MM.1S (cell line): ENCODE data around the gene LHPP.

Source experiments
- DNase-seq: peaks from one replicate; pipeline ENCODE4 v3.0.0-alpha.2; 2015
- H2AFZ ChIP-seq: fragments of 300-600 bp; sonication (generic); 2 replicates; pipeline ENCODE4 v1.6.0; 2016; ENCODE audit warnings: antibody characterized with exemption, low read length
- H3F3A ChIP-seq: fragments of 300-600 bp; sonication (generic); 2 replicates; pipeline ENCODE4 v1.6.1; 2016; ENCODE audit warnings: mild to moderate bottlenecking, antibody characterized with exemption, low read length, moderate library complexity, mixed read lengths; ENCODE audit not compliant: insufficient read depth
- H3K27ac ChIP-seq: fragments of 300-600 bp; sonication (generic); 2 replicates; pipeline ENCODE4 v1.5.1; 2016; ENCODE audit warnings: mild to moderate bottlenecking, low read length
- H3K27me3 ChIP-seq: fragments of 300-600 bp; sonication (generic); replicated peaks from 2 replicates; pipeline ENCODE4 v1.6.0; 2016; ENCODE audit warnings: low read length; ENCODE audit not compliant: insufficient read depth
- H3K36me3 ChIP-seq: fragments of 300-600 bp; sonication (generic); replicated peaks from 2 replicates; pipeline ENCODE4 v1.6.1; 2016; ENCODE audit warnings: mild to moderate bottlenecking, low read length, mixed read lengths; ENCODE audit not compliant: insufficient read depth
- H3K4me1 ChIP-seq: fragments of 300-600 bp; sonication (generic); 2 replicates; pipeline ENCODE4 v1.6.1; 2016; ENCODE audit warnings: low read length, mixed read lengths
- H3K4me2 ChIP-seq: fragments of 300-600 bp; sonication (generic); 2 replicates; pipeline ENCODE4 v1.6.0; 2016; ENCODE audit warnings: low read depth, low read length
- H3K4me3 ChIP-seq: fragments of 300-600 bp; sonication (generic); 2 replicates; pipeline ENCODE4 v1.5.1; 2016; ENCODE audit warnings: low read length, mixed read lengths
- H3K79me2 ChIP-seq: fragments of 300-600 bp; sonication (generic); 2 replicates; pipeline ENCODE4 v1.6.1; 2016; ENCODE audit warnings: mixed run types, low read length, mixed read lengths
- H3K9ac ChIP-seq: fragments of 300-600 bp; sonication (generic); 2 replicates; pipeline ENCODE4 v1.6.1; 2016; ENCODE audit warnings: low read length, mixed read lengths
- H3K9me2 ChIP-seq: fragments of 300-600 bp; sonication (generic); replicated peaks from 2 replicates; pipeline ENCODE4 v1.6.1; 2016; ENCODE audit warnings: mild to moderate bottlenecking, low read length, mixed read lengths; ENCODE audit not compliant: insufficient read depth
- H3K9me3 ChIP-seq: fragments of 300-600 bp; sonication (generic); replicated peaks from 2 replicates; pipeline ENCODE4 v1.6.1; 2016; ENCODE audit warnings: mild to moderate bottlenecking, low read length, mixed read lengths; ENCODE audit not compliant: insufficient read depth
- H4K20me1 ChIP-seq: fragments of 300-600 bp; sonication (generic); 2 replicates; pipeline ENCODE4 v1.6.1; 2016; ENCODE audit warnings: mild to moderate bottlenecking, low read length, moderate library complexity, mixed read lengths; ENCODE audit not compliant: insufficient read depth
- CTCF ChIP-seq: fragments of 300-600 bp; sonication (generic); IDR thresholded peaks from 2 replicates; pipeline ENCODE4 v1.5.1; 2016; ENCODE audit warnings: antibody characterized with exemption, low read length, mixed read lengths
- EZH2 ChIP-seq: fragments of 300-600 bp; sonication (generic); optimal IDR thresholded peaks from 2 replicates; pipeline ENCODE3; 2017; ENCODE audit warnings: low read depth, mild to moderate bottlenecking, antibody characterized with exemption, low read length, mixed read lengths
- EZH2phosphoT487 ChIP-seq: fragments of 300-600 bp; sonication (generic); IDR thresholded peaks from 2 replicates; pipeline ENCODE4 v1.6.1; 2018; ENCODE audit warnings: antibody characterized with exemption, low read length

LHPP gene

GRCh38 chr10:124461642-124462347, at the start of gene LHPP:
TSS of gene LHPP (plus strand) at chr10:124461823. CDS start at chr10:124461863, 40 bp downstream.
- Histone ChIP-seq H3F3A (no peaks in the 10 kb centered on the region), H3K79me2 (no peaks in the 10 kb centered on the region), H3K27me3 (no peaks in the 10 kb centered on the region), H4K20me1 (no peaks in the 10 kb centered on the region), H3K4me3 (peak within 1 kb of the TSS; percentile 59), H3K9me3 (no peaks in the 10 kb centered on the region), H2AFZ (peak within 1 kb of the TSS; percentile 85), H3K27ac (no peak within 1 kb of the TSS), H3K9me2 (no peaks in the 10 kb centered on the region), H3K9ac (no peak within 1 kb of the TSS; the same call in 1 of the 2 replicates), H3K4me1 (0 out of 2 replicates have a peak, but pooled peaks cover 7% of the 10 kb centered on the region), H3K4me2 (peak within 1 kb of the TSS; percentile 68), H3K36me3 (no peaks in the 10 kb centered on the region)
- peak; percentile 86 for DNase-seq
- no peak for TF ChIP-seq EZH2
- 0 out of 2 replicates have a peak, but pooled peaks have one; percentile 5 for TF ChIP-seq CTCF

- H3K27ac ChIP-seq: no peak overlapping the region
- no peaks in the 10 kb centered on the region for H3K27me3 ChIP-seq
- no peaks in the 10 kb centered on the region for H3K4me1 ChIP-seq
- no peak for DNase-seq
- H3K36me3 ChIP-seq: no peaks in the 10 kb centered on the region
- no peak overlapping the region for H3K9ac ChIP-seq
- no peak overlapping the region for H3K4me2 ChIP-seq
- H3K9me2 ChIP-seq: no peaks in the 10 kb centered on the region
- peaks cover under 1% of the 10 kb centered on the region; the same call in 1 of the 2 replicates for H3F3A ChIP-seq
- no peak overlapping the region for H3K4me3 ChIP-seq
- no peak for TF ChIP-seq CTCF
- TF ChIP-seq EZH2: no peak
- no peak for TF ChIP-seq EZH2phosphoT487
- H3K79me2 ChIP-seq: peaks cover 59% of the 10 kb centered on the region
- no peaks in the 10 kb centered on the region for H4K20me1 ChIP-seq
- no peaks in the 10 kb centered on the region for H3K9me3 ChIP-seq
- H2AFZ ChIP-seq: no peak overlapping the region
Observed at GRCh38 chr10:124414076-124414475, 47.5 kb upstream of the LHPP start.

GRCh38 chr10:124415210-124415609, 46.4 kb upstream of the LHPP start:
- Histone ChIP-seq H3K9me3 (no peaks in the 10 kb centered on the region), H4K20me1 (no peaks in the 10 kb centered on the region), H3K79me2 (peaks cover 59% of the 10 kb centered on the region), H3K4me2 (no peak overlapping the region), H3K4me3 (no peak overlapping the region), H3K9me2 (no peaks in the 10 kb centered on the region), H3F3A (peaks cover 5% of the 10 kb centered on the region; the same call in 1 of the 2 replicates), H3K4me1 (peaks cover 5% of the 10 kb centered on the region; the same call in 1 of the 2 replicates), H3K9ac (no peak overlapping the region), H3K27ac (no peak overlapping the region), H2AFZ (no peak overlapping the region), H3K27me3 (no peaks in the 10 kb centered on the region), H3K36me3 (no peaks in the 10 kb centered on the region)
- TF ChIP-seq CTCF (no peak), EZH2 (no peak), EZH2phosphoT487 (no peak)
- DNase-seq: no peak
